HCT116 (cell line): Measurements from ENCODE around the gene NOC4L. TPM values are rescaled to one million over a fixed set of nuclear protein-coding genes. Genes with fewer than 3 reads are reported as not detected.

ENCODE experiments used
- ATAC-seq: fragments of 200-7000 bp; cut with Tn5 transposase; 2 replicates; pipeline ENCODE4 v1.9.1; 2020; ENCODE audit warnings: mild to moderate bottlenecking, moderate library complexity
- BruUV-seq: library from RNA; stranded (reverse); fragments of 400-500 nt; replicated peaks from 2 replicates; lab custom pipeline; 2021; lab: Mats Ljungman, UMichigan
- CTCF ChIA-PET: fragments of 300-600 bp; sonication (Branson Sonifier 250); formaldehyde crosslinking; loops from one replicate; lab custom pipeline; 2021; ENCODE audit warnings: antibody characterized with exemption; lab: Charles Lee
- POLR2A ChIA-PET: fragments of 300-600, 350-600 bp; sonication (Branson Sonifier 250); formaldehyde crosslinking; loops from one replicate; lab custom pipeline; 2021; ENCODE audit warnings: antibody characterized with exemption; lab: Charles Lee
- RAD21 ChIA-PET, 2 experiments: fragments of 300-600 bp; sonication (Branson Sonifier 250); formaldehyde crosslinking; loops; one replicate each; lab custom pipeline; 2023; ENCODE audit warnings: low total read pairs in 2 of 2; ENCODE audit not compliant: uncharacterized antibody in 2 of 2, unreplicated experiment in 2 of 2, low non-redundant PET in 1 of 2; lab: Charles Lee
- DNase-seq: peaks from one replicate; pipeline ENCODE4 v3.0.0-alpha.2; 2010; ENCODE audit warnings: low read depth, low spot score
- H2AFZ ChIP-seq: fragments of 200-600 bp; shearing (Covaris generic), sonication (generic); 2 replicates; pipeline ENCODE4 v1.6.1; 2017; ENCODE audit warnings: low read depth, mixed run types, mixed read lengths, antibody characterized with exemption, low read length; ENCODE audit not compliant: poor library complexity, severe bottlenecking
- H3K27ac ChIP-seq: 2 replicates; pipeline ENCODE4 v1.5.1; 2012; ENCODE audit warnings: low read depth, low read length
- H3K27me3 ChIP-seq: fragments of 200-600 bp; sonication (generic); 2 replicates; pipeline ENCODE4 v1.6.1; 2016; ENCODE audit warnings: mixed run types, low read length, mixed read lengths; ENCODE audit not compliant: insufficient read depth
- H3K36me3 ChIP-seq, 2 experiments: fragments of 200-500 bp in 1 of 2; fragments of 200-600 bp in 1 of 2; sonication (Bioruptor generic) in 1 of 2; sonication (generic) in 1 of 2; 2 replicates each; pipeline versions ENCODE4 v1.5.1 to v1.6.1; 2014 to 2016; ENCODE audit warnings: low read length in 2 of 2, inconsistent platforms in 1 of 2, mixed read lengths in 1 of 2, mixed run types in 1 of 2; ENCODE audit not compliant: insufficient read depth in 2 of 2, control insufficient read depth in 1 of 2
- H3K4me1 ChIP-seq, 2 experiments: fragments of 200-600 bp in 1 of 2; sonication (generic) in 1 of 2; 2 replicates each; pipeline versions ENCODE4 v1.5.1 to v1.6.1; 2012 to 2017; ENCODE audit warnings: low read length in 2 of 2, inconsistent platforms in 1 of 2, mild to moderate bottlenecking in 1 of 2, mixed read lengths in 1 of 2, mixed run types in 1 of 2, moderate library complexity in 1 of 2; ENCODE audit not compliant: insufficient read depth in 2 of 2, control insufficient read depth in 1 of 2
- H3K4me2 ChIP-seq: fragments of 200-600 bp; sonication (generic); 2 replicates; pipeline ENCODE4 v1.6.1; 2017; ENCODE audit warnings: mixed run types, low read length, mixed read lengths
- H3K4me3 ChIP-seq, 2 experiments: fragments of 200-600 bp in 1 of 2; sonication (generic) in 1 of 2; replicated peaks in 1 of 2; 2 replicates each; pipeline ENCODE4 v1.5.1; 2011 to 2016; ENCODE audit warnings: low read length in 2 of 2, control low read depth in 1 of 2, low read depth in 1 of 2, mild to moderate bottlenecking in 1 of 2, mixed read lengths in 1 of 2, mixed run types in 1 of 2
- H3K79me2 ChIP-seq: fragments of 200-600 bp; sonication (generic); 2 replicates; pipeline ENCODE4 v1.6.1; 2017; ENCODE audit warnings: mild to moderate bottlenecking, mixed run types, low read length, moderate library complexity, mixed read lengths; ENCODE audit not compliant: insufficient read depth
- H3K9ac ChIP-seq: fragments of 200-600 bp; sonication (generic); 2 replicates; pipeline ENCODE4 v1.6.1; 2016; ENCODE audit warnings: low read length, mixed read lengths
- H3K9me2 ChIP-seq: fragments of 200-600 bp; sonication (generic), shearing (Covaris generic); 2 replicates; pipeline ENCODE4 v1.6.1; 2017; ENCODE audit warnings: mixed run types, mild to moderate bottlenecking, moderate library complexity; ENCODE audit not compliant: insufficient read depth
- H3K9me3 ChIP-seq, 2 experiments: fragments of 200-500 bp in 1 of 2; fragments of 200-600 bp in 1 of 2; sonication (Bioruptor generic) in 1 of 2; sonication (generic) in 1 of 2; 2 replicates each; pipeline ENCODE4 v1.6.1; 2014 to 2017; ENCODE audit warnings: low read length in 2 of 2, mixed read lengths in 2 of 2, inconsistent platforms in 1 of 2, low read depth in 1 of 2, mild to moderate bottlenecking in 1 of 2, mixed run types in 1 of 2, moderate library complexity in 1 of 2; ENCODE audit not compliant: control insufficient read depth in 1 of 2, insufficient read depth in 1 of 2
- H4K20me1 ChIP-seq: fragments of 200-600 bp; sonication (generic), shearing (Covaris generic); 2 replicates; pipeline ENCODE4 v1.6.1; 2017; ENCODE audit warnings: mixed run types, mild to moderate bottlenecking, moderate library complexity; ENCODE audit not compliant: insufficient read depth
- CBX3 ChIP-seq: IDR thresholded peaks from 2 replicates; pipeline ENCODE4 v1.6.1; 2012; ENCODE audit warnings: low read depth
- EZH2phosphoT487 ChIP-seq: fragments of 200-600 bp; IDR thresholded peaks from 2 replicates; pipeline ENCODE4 v1.6.1; 2018; ENCODE audit warnings: antibody characterized with exemption, borderline replicate concordance
- POLR2A ChIP-seq: IDR thresholded peaks from 2 replicates; pipeline ENCODE4 v1.7.0; 2011; ENCODE audit warnings: borderline replicate concordance; ENCODE audit not compliant: insufficient read depth, insufficient read length; ENCODE audit errors: extremely low read depth
- SIN3A ChIP-seq: IDR thresholded peaks from 2 replicates; pipeline ENCODE4 v1.6.1; 2012; ENCODE audit warnings: low read depth
- SP1 ChIP-seq: IDR thresholded peaks from 2 replicates; pipeline ENCODE4 v1.6.1; 2012; ENCODE audit warnings: low read depth
- SRF ChIP-seq: IDR thresholded peaks from 2 replicates; pipeline ENCODE4 v1.6.1; 2012; ENCODE audit warnings: low read depth
- YY1 ChIP-seq: IDR thresholded peaks from 2 replicates; pipeline ENCODE4 v1.6.1; 2011; ENCODE audit warnings: low read length, low read depth, moderate library complexity, mild to moderate bottlenecking; ENCODE audit not compliant: insufficient replicate concordance; ENCODE audit errors: extremely low read depth
- ZFX ChIP-seq: fragments of 450-650 bp; IDR thresholded peaks from 2 replicates; pipeline ENCODE4 v1.6.1; 2017
- intact Hi-C: fragments of 100-400 bp; cut with micrococcal nuclease; formaldehyde crosslinking; loops from 2 replicates; pipeline ENCODE4 v1.10.0; 2022
- total RNA-seq: library from RNA; stranded (reverse); gene quantifications from one replicate; pipeline ENCODE4 v1.2.1, GENCODE V29; 2021; ENCODE audit not compliant: unreplicated experiment
- TF ChIP-seq, protein P1 (sequence below), 3 experiments: fragments of 200-600 bp in 1 of 3; sonication (generic) in 1 of 3; IDR thresholded peaks in 2 of 3; conservative IDR thresholded peaks in 1 of 3; 2 replicates each; pipeline ENCODE4 v1.5.1; 2012 to 2017; ENCODE audit warnings: low read depth in 2 of 3, low read length in 2 of 3, antibody characterized with exemption in 1 of 3, borderline replicate concordance in 1 of 3, control low read depth in 1 of 3, mild to moderate bottlenecking in 1 of 3, mixed read lengths in 1 of 3, mixed run types in 1 of 3, moderate library complexity in 1 of 3; ENCODE audit not compliant: insufficient read depth in 1 of 3
- TF ChIP-seq, protein P2 (sequence below): IDR thresholded peaks from 2 replicates; pipeline ENCODE4 v1.6.1; 2012

NOC4L gene
- total RNA-seq, 1 experiment from 2014 or later, result 47.6 TPM

- TF ChIP-seq, protein P1, sequence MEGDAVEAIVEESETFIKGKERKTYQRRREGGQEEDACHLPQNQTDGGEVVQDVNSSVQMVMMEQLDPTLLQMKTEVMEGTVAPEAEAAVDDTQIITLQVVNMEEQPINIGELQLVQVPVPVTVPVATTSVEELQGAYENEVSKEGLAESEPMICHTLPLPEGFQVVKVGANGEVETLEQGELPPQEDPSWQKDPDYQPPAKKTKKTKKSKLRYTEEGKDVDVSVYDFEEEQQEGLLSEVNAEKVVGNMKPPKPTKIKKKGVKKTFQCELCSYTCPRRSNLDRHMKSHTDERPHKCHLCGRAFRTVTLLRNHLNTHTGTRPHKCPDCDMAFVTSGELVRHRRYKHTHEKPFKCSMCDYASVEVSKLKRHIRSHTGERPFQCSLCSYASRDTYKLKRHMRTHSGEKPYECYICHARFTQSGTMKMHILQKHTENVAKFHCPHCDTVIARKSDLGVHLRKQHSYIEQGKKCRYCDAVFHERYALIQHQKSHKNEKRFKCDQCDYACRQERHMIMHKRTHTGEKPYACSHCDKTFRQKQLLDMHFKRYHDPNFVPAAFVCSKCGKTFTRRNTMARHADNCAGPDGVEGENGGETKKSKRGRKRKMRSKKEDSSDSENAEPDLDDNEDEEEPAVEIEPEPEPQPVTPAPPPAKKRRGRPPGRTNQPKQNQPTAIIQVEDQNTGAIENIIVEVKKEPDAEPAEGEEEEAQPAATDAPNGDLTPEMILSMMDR (IDR thresholded peaks at IDR 0.05 in 2 of 3, conservative IDR thresholded peaks at IDR 0.05 in 1 of 3; ENCODE audit: borderline replicate concordance in 1 of 3, insufficient read depth in 1 of 3, low read depth in 2 of 3, low read length in 2 of 3), result no peak
- TF ChIP-seq, protein P2, sequence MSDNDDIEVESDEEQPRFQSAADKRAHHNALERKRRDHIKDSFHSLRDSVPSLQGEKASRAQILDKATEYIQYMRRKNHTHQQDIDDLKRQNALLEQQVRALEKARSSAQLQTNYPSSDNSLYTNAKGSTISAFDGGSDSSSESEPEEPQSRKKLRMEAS, result no peak
- no peak for TF ChIP-seq ZFX
- TF ChIP-seq CBX3, result no peak
- TF ChIP-seq, all 23 proteins: peak for 0
These were observed 12.3 kb upstream of the NOC4L start (continued) for GRCh38 chr12:132131952-132132351.

- intact Hi-C loops, result no loop called here
- POLR2A ChIA-PET, result no interaction called here
- no peaks in the 10 kb centered on the region for H3K36me3 ChIP-seq
- no peak overlapping the region for H2AFZ ChIP-seq
- H3K27me3 ChIP-seq, result no peaks in the 10 kb centered on the region
- CTCF ChIA-PET, result no interaction called here
- H4K20me1 ChIP-seq, result no peaks in the 10 kb centered on the region
- no TSS peak for BruUV-seq
- RAD21 ChIA-PET, result no interaction called here
- H3K4me2 ChIP-seq, result no peak overlapping the region
- H3K4me3 ChIP-seq, result no peak overlapping the region
- H3K4me1 ChIP-seq, result no peaks in the 10 kb centered on the region
- no peaks in the 10 kb centered on the region for H3K79me2 ChIP-seq
- no peak overlapping the region for H3K9ac ChIP-seq
- H3K9me2 ChIP-seq, result no peaks in the 10 kb centered on the region
- no peak for ATAC-seq
- H3K27ac ChIP-seq, result no peak overlapping the region
- TF ChIP-seq SRF, result no peak
- TF ChIP-seq EZH2phosphoT487, result no peak
- TF ChIP-seq SIN3A, result no peak
- no peak for TF ChIP-seq YY1
- no peak for TF ChIP-seq SP1
- TF ChIP-seq, protein P1 (IDR thresholded peaks at IDR 0.05 in 2 of 3, conservative IDR thresholded peaks at IDR 0.05 in 1 of 3; ENCODE audit: borderline replicate concordance in 1 of 3, insufficient read depth in 1 of 3, low read depth in 2 of 3, low read length in 2 of 3), result no peak
- TF ChIP-seq POLR2A, result no peak
- H3K9me3 ChIP-seq, result no peaks in the 10 kb centered on the region
- no peak for DNase-seq
These were observed 11.4 kb upstream of the NOC4L start for GRCh38 chr12:132132609-132133430.
